Measurements from ENCODE around the gene LEKR1. TPM values are rescaled to one million over a fixed set of nuclear protein-coding genes. Genes with fewer than 3 reads are reported as not detected.
A peak's percentile ranks its signal among the peaks of the same experiment; 100 is the strongest.

Gene LEKR1
- total and polyA plus RNA-seq, 2 donors (not counting 3 experiments of a cell fraction or from before 2014, with no cell fraction given), result 0.07 to 0.64 TPM

DNA sequence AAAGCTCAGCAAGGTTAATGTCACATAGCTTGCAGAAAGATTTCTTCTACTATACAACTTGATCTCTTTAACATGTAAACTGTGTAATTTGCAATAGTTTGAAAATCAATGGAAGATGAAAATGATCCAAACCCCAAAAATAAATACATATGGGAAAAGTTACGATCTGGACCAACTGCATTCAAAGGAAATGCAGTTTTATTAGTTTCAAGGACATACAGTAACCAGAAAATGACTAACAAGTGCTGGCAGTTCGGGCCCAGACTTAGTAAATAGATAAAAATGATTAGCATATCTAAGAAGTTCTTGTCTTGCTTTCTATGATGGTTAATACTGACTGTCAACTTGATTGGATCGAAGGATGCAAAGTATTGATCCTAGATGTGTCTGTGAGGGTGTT, 37.3 kb upstream of the LEKR1 start:
- FAIRE-seq (no peak), DNase-seq (ENCODE audit: low read depth, low spot score) (peak; percentile 12)

More for the DNA sequence above, 37.3 kb upstream of the LEKR1 start:
- no TSS peak for BruUV-seq (replicated peaks)
- H3K27ac ChIP-seq (ENCODE audit: insufficient read depth, low read depth, low read length), result peak overlapping the region; percentile 61
- no peaks in the 10 kb centered on the region for H3K9me3 ChIP-seq (replicated peaks; ENCODE audit: control insufficient read depth, insufficient read depth, low read length)
- H3K4me2 ChIP-seq (ENCODE audit: insufficient read depth, low read length), result peak overlapping the region; percentile 25
- no peak overlapping the region for H2AFZ ChIP-seq (ENCODE audit: low read depth, low read length)
- ChIA-PET POLR2A (no interaction called here), CTCF (no interaction called here)
- H3K4me3 ChIP-seq (replicated peaks in 1 of 3; ENCODE audit: insufficient read depth in 1 of 3, low read depth in 1 of 3, low read length in 3 of 3), result no peak overlapping the region
- H3K9me1 ChIP-seq (replicated peaks; ENCODE audit: control insufficient read depth, extremely low read depth, insufficient read depth, low read length), result no peaks in the 10 kb centered on the region
- TF ChIP-seq EZH2 (IDR thresholded peaks at IDR 0.05; ENCODE audit: borderline replicate concordance, low read depth, low read length, severe bottlenecking), result no peak
- TF ChIP-seq FOS (IDR thresholded peaks at IDR 0.05; ENCODE audit: borderline replicate concordance, insufficient read depth, low read length), result no peak
- no peak for TF ChIP-seq MYC (IDR thresholded peaks at IDR 0.05; ENCODE audit: low read depth, low read length)
- TF ChIP-seq POLR2AphosphoS5 (IDR thresholded peaks at IDR 0.05; ENCODE audit: insufficient read depth, low read depth, low read length), result no peak
- no peak for TF ChIP-seq POLR2A (IDR thresholded peaks at IDR 0.05; ENCODE audit: low read depth, low read length)
- no peak for TF ChIP-seq GATA2 (IDR thresholded peaks at IDR 0.05; ENCODE audit: insufficient read depth, insufficient read length, low read depth, low read length)
- TF ChIP-seq, protein P1, sequence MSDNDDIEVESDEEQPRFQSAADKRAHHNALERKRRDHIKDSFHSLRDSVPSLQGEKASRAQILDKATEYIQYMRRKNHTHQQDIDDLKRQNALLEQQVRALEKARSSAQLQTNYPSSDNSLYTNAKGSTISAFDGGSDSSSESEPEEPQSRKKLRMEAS (IDR thresholded peaks at IDR 0.05; ENCODE audit: insufficient read depth, insufficient read length), result no peak
- TF ChIP-seq, protein P2, sequence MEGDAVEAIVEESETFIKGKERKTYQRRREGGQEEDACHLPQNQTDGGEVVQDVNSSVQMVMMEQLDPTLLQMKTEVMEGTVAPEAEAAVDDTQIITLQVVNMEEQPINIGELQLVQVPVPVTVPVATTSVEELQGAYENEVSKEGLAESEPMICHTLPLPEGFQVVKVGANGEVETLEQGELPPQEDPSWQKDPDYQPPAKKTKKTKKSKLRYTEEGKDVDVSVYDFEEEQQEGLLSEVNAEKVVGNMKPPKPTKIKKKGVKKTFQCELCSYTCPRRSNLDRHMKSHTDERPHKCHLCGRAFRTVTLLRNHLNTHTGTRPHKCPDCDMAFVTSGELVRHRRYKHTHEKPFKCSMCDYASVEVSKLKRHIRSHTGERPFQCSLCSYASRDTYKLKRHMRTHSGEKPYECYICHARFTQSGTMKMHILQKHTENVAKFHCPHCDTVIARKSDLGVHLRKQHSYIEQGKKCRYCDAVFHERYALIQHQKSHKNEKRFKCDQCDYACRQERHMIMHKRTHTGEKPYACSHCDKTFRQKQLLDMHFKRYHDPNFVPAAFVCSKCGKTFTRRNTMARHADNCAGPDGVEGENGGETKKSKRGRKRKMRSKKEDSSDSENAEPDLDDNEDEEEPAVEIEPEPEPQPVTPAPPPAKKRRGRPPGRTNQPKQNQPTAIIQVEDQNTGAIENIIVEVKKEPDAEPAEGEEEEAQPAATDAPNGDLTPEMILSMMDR (IDR thresholded peaks at IDR 0.05; ENCODE audit: extremely low read depth in 1 of 2, insufficient read depth in 1 of 2, low read depth in 1 of 2, low read length in 2 of 2), result no peak
- dilution Hi-C loops (cut with MboI; ENCODE audit: extremely low pct_ligation_motif_present, low sequenced_read_pairs), result no loop called here
- no peaks in the 10 kb centered on the region for H3K27me3 ChIP-seq (ENCODE audit: control insufficient read depth in 2 of 2, insufficient read depth in 2 of 2, low read length in 2 of 2)
- H3K36me3 ChIP-seq (ENCODE audit: control insufficient read depth in 2 of 2, extremely low read depth in 1 of 2, insufficient read depth in 2 of 2, low read length in 2 of 2), result no peaks in the 10 kb centered on the region
- intact Hi-C loops (cut with micrococcal nuclease), result no loop called here
- no peaks in the 10 kb centered on the region for H3K79me2 ChIP-seq (ENCODE audit: control insufficient read depth, insufficient read depth, low read length)
- peak overlapping the region; percentile 24 for H3K9ac ChIP-seq (replicated peaks; ENCODE audit: extremely low read depth, insufficient read depth, low read length)
- peaks cover 35% of the 10 kb centered on the region for H3K4me1 ChIP-seq (ENCODE audit: control insufficient read depth, extremely low read depth, insufficient read depth, low read length)
- no peaks in the 10 kb centered on the region for H4K20me1 ChIP-seq (replicated peaks; ENCODE audit: control insufficient read depth, extremely low read depth, insufficient read depth, low read length)

All from endothelial cell of umbilical vein (primary cell).